HPDE6-E6E7 (cell line): ENCODE results near the gene VPS13A.

Experiments
- DNase-seq: peaks from one replicate; pipeline ENCODE4 v3.0.0; 2011; ENCODE audit warnings: missing footprints; ENCODE audit errors: extremely low spot score

VPS13A gene

GRCh38 chr9:77177143-77177893 is at the start of gene VPS13A:
TSS of gene VPS13A (plus strand) at chr9:77177534. CDS start at chr9:77177705, 171 bp downstream.
- peak; percentile 83 for DNase-seq

DNA sequence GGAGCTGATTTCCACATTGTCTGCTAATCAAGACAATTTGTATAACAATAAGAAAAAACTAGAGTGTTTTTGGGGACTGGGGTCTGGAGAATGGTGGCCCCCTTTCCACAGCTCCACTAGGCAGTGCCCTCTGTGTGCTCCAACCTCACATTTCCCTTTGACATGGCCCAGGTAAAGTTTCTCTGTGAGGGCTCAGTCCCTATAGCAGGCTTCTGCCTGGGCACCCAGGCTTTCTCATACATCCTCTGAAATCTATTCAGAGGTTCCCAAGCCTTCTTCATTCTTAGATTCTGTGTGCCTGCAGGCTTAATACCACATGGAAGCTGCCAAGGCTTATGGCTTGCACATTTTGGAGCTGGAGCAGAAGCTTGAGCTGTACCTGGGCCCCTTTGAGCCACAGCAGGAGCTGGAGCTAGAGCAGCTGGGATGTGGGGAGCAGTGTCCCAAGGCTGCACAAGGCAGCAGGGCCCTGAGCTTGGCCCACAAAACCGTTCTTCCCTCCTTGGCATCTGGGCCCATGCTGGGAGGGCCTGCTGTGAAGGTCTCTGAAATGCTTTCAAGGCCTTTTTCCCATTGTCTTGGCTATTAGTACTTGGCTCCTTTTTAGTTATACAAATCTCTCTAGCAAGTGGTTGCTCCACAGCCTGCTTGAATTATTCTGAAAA is 49.1 kb upstream of the VPS13A start:
- no peak for DNase-seq

GRCh38 chr9:77131399-77131798 is 45.9 kb upstream of the VPS13A start:
- no peak for DNase-seq

DNA sequence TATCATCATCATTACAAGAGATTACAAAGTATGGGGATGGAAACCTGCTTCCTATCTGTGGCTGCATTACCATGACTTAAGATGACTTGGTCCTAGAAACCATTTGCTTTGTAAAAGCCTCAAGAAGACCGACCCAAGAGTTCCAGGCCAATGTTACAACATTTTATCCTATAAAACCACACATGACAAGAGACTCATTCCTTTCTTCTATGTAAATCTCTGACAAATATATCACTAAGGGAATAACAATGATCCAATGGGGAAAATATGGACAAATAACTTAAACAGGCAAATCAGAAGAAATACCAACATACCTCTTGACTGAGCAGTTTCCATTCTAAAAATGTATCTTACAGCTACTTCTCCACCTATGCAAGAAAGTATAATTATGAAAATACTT is 44.3 kb upstream of the VPS13A start:
- no peak for DNase-seq

- no peak for DNase-seq
These were observed 35.0 kb upstream of the VPS13A start for GRCh38 chr9:77142366-77142765.

DNA sequence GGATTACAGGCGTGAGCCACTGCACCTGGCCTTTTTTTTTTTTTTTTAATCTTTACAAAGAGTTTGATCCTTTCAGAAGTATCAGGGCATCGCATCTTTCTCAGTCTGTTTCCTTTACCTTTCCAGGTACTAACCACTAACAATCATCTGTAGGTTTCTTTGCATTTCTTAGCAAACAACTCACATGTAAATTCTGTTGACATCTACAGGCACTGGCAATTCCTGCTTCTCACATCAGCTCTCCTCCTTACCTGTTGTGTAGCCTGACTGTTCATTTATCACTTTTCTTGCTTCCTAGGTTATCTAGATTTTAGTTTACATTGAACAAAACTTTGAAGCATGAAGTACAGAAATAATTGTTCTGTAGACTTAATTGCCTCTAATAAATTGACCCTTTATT is 27.5 kb upstream of the VPS13A start:
- no peak for DNase-seq

DNA sequence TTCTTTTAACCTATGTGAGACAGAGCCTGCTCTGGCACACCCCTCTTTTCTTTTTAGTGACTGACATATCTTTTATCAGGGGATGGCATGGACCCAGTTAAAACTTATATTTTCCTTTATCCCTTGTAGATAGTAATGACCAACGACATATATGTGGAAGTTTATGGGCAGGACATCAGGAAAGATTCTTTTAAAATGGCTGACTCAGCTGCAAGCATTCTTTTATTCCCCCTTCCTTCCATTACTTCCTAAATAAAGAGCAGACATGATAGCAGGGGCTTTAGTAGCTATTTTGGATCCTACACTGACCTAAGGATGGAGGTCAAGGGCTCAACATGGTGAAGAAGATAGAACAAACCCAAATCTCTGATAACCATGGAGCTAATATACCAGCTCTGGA is 25.0 kb upstream of the VPS13A start:
- no peak for DNase-seq

DNA sequence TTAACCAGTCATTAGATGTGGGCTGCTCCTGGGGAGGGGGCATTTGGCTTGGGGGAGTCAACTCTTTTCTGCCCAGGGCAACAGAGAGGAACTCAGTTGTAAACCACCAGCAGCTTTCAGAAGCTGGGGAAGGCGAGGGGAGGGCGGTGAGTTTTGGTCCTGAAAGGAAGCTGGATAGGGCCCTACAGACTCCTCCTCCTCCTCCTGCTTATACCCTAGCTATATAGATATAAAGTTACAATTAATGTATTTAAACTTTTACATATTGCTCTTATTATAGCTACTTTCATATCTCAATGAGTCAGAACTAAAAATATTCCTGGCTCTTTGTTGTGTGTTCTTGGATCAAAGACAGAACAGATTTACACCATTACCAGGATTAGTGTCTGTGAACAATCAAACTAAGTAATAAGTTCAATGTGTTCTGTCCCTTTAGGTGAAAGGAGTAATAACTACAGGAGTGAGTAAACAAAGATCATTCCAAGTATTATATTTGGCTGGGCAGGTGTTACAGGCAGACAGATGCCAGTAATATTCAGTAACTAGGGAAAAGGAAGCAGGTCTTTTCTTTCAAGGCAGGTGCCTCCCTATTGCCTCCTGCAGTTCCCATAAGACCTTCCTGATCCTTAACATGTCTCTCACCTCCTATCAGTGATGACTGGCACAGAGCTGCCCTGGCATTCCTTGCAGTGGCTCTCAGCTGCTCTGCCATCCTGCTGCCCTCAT is 20.5 kb upstream of the VPS13A start:
- no peak for DNase-seq

DNA sequence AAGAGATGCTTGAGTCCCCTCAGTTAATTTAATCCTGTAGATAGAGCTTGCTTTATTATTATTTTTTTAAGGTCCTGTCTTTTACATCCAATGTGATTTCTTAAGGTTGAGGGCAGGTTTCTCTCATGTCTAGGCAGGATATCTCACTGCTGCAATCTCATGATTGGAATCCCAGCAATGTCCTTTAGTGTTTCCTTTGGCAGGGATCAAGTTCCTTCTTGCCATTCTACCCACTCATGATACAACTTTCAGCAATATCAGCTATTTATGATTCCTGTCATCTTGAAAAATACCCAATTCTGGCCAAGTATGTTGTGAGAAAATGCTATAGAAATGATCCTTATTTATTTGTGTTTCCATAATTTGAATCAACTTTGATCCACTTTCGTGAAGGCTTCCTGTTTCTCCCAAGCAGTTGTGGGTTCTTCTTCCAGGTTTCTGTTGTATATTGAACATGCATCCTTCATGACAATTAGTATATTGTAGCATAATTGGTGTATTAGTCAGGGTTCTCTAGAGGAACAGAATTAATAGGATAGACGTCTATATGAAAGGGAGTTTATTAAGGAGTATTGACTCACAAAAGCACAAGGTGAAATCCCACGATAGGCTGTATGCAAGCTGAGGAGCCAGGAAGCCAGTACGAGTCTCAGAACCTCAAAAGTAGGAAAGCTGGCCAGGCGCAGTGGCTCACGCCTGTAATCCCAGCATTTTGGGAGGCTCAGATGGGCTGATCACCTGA is 18.4 kb upstream of the VPS13A start:
- DNase-seq: peak; percentile 67

DNA sequence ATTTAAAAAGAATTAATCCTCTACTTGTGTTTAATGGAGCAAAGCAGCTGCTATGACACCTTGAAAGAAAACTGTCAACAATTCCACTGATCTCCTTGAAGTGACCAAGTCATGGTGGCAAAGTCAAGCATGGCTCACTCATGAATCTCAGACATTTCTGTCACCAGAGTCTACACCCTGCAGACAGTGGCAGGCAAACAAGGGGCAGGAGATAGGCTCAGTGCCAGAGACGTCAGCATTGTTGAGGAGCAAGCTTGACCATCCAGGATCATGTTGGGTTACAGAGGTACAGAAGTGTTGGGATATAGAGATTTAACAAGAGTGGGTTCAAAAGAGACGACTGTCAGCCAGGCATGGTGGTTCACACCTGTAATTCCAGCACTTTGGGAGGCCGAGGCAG is 16.1 kb upstream of the VPS13A start:
- no peak for DNase-seq

GRCh38 chr9:77161966-77162365 is 15.4 kb upstream of the VPS13A start:
- DNase-seq: no peak

GRCh38 chr9:77162366-77162765 is 15.0 kb upstream of the VPS13A start:
- DNase-seq: no peak

GRCh38 chr9:77163884-77164283 is 13.4 kb upstream of the VPS13A start:
- DNase-seq: no peak

- DNase-seq: no peak
These were observed 11.1 kb upstream of the VPS13A start for GRCh38 chr9:77166193-77166592.

- no peak for DNase-seq
These were observed 6.2 kb upstream of the VPS13A start for GRCh38 chr9:77170991-77171699.

GRCh38 chr9:77175151-77175550 is 2.2 kb upstream of the VPS13A start:
- DNase-seq: no peak

GRCh38 chr9:77176106-77176505 is 1.2 kb upstream of the VPS13A start:
- DNase-seq: no peak

GRCh38 chr9:77176686-77177142 is 620 bp upstream of the VPS13A start:
- peak; percentile 49 for DNase-seq

DNA sequence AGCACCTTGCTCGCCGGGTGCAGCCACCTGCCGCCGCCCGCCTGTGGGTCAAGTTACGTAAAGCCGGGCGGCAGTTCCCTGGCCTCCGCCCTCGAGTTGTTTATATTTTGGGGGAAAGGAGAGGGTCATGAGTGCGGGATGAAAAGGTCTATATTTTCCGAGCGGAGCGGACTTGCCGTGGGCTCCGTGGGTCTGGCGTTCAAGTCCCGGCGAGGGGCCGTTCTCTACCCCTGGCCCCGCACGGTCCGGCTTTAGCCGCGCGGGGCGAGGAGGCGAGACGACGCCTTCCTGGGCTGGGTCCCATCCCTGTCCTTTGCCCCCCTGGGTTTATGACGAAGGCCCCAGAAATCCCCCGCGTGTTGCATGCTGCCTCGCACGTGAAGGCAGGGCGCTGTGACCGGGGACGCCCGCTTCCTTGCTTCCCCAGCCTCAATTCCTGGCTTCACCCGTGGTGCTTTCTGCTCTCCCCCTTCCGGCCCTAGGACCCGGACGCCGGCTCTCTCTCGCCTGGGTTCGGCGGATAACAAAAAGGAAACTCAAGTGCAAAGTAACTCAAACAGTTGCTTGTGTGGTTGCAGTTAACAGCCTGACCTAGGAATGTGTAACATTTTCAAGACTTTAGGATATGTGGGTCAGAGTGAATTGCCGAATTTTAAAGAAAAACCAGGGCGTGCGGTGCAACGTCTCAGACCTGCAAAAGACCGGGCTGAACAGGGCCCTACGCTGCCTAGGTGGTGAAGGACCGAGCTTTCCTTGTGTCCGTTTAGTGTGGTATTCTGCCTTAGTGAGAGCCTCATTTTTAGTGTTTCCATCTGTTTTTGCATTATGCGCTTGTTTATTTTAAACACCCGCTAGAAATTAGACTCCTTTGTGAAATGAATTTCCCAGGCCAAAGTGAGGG is 810 bp downstream of the VPS13A start:
- DNase-seq: peak; percentile 34

DNA sequence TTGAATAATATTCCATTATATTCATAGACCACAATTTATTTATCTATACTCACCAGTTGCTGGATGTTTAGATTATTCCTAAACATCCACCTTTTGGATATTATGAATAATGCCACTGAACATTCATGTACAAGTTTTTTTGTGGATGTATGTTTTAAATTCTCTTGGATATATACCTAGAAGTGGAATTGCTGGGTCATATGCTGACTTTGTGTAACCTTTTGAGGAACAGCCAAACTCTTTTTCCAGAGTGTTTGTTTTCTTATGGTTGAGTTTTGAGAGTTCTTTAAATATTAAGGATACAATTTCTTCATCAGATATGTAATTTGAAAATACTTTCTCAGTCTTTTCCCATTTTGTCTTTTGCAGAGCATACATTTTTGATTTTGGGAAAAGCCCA is 2.7 kb downstream of the VPS13A start:
- DNase-seq: no peak
